GM12878 (cell line): ENCODE data around the gene MTM1. TPM values are rescaled to one million over a fixed set of nuclear protein-coding genes. Genes with fewer than 3 reads are reported as not detected.

Source experiments
- ATAC-seq: fragments of 200-7000 bp; cut with Tn5 transposase; 3 replicates; pipeline ENCODE4 v1.9.1; 2020; ENCODE audit warnings: mild to moderate bottlenecking, moderate library complexity
- BruUV-seq: library from RNA; stranded (reverse); fragments of 400-500 nt; replicated peaks from 2 replicates; lab custom pipeline; 2021; lab: Mats Ljungman, UMichigan
- CTCF ChIA-PET: fragments of 300-600 bp; sonication (Branson Sonifier 250); formaldehyde crosslinking; extraction: SDS; loops from one replicate; lab custom pipeline; 2021; ENCODE audit warnings: inconsistent platforms; lab: Yijun Ruan, JAX
- POLR2A ChIA-PET: fragments of 350-600 bp; formaldehyde crosslinking; extraction: SDS; loops from one replicate; lab custom pipeline; 2021; ENCODE audit warnings: inconsistent platforms; lab: Charles Lee
- RAD21 ChIA-PET: fragments of 300-600 bp; sonication (Branson Sonifier 250); formaldehyde crosslinking; loops from one replicate; lab custom pipeline; 2023; ENCODE audit warnings: antibody characterized with exemption; ENCODE audit not compliant: unreplicated experiment; lab: Charles Lee
- SMC1A ChIA-PET: fragments of 300-600 bp; sonication (Branson Sonifier 250); formaldehyde crosslinking; loops from one replicate; lab custom pipeline; 2023; ENCODE audit not compliant: unreplicated experiment, uncharacterized antibody; lab: Charles Lee
- DNase-seq: peaks from one replicate; pipeline ENCODE4 v3.0.0-alpha.2; 2011; ENCODE audit warnings: low read depth, low spot score
- FAIRE-seq: peaks from 3 replicates; lab custom pipeline; 2011; peaks lifted over from hg19 to GRCh38; lab: Jason Lieb, UNC
- H2AFZ ChIP-seq: 2 replicates; pipeline ENCODE4 v1.6.0; 2011; ENCODE audit warnings: low read depth, low read length, control low read depth; ENCODE audit not compliant: control insufficient read depth
- H3K27ac ChIP-seq: 2 replicates; pipeline ENCODE4 v1.5.1; 2011; ENCODE audit warnings: control low read depth; ENCODE audit not compliant: control insufficient read depth, insufficient read depth
- H3K27me3 ChIP-seq, 2 experiments: replicated peaks in 1 of 2; 2 replicates each; pipeline versions ENCODE4 v1.6.0 to v1.6.1; 2011; ENCODE audit warnings: low read length in 1 of 2; ENCODE audit not compliant: control insufficient read depth in 2 of 2, insufficient read depth in 2 of 2
- H3K36me3 ChIP-seq, 2 experiments: 2 replicates each; pipeline ENCODE4 v1.5.1; 2011; ENCODE audit warnings: low read length in 1 of 2; ENCODE audit not compliant: control insufficient read depth in 2 of 2, insufficient read depth in 2 of 2
- H3K4me1 ChIP-seq: 2 replicates; pipeline ENCODE4 v1.6.1; 2011; ENCODE audit warnings: mild to moderate bottlenecking, low read length, moderate library complexity, mixed read lengths; ENCODE audit not compliant: control insufficient read depth, insufficient read depth
- H3K4me2 ChIP-seq: 2 replicates; pipeline ENCODE4 v1.6.0; 2011; ENCODE audit warnings: control low read depth; ENCODE audit not compliant: control insufficient read depth, insufficient read depth
- H3K4me3 ChIP-seq: fragments of 200-600 bp; sonication (generic); 2 replicates; pipeline ENCODE4 v1.5.1; 2016
- H3K79me2 ChIP-seq: 2 replicates; pipeline ENCODE4 v1.6.0; 2011; ENCODE audit warnings: low read length; ENCODE audit not compliant: control insufficient read depth, insufficient read depth
- H3K9ac ChIP-seq: 2 replicates; pipeline ENCODE4 v1.8.0; 2011; ENCODE audit warnings: low read length, control low read depth, mixed read lengths; ENCODE audit not compliant: control insufficient read depth, insufficient read depth
- H3K9me3 ChIP-seq: replicated peaks from 3 replicates; pipeline ENCODE4 v1.5.1; 2011; ENCODE audit warnings: mild to moderate bottlenecking, low read length; ENCODE audit not compliant: control insufficient read depth, insufficient read depth
- H4K20me1 ChIP-seq: 2 replicates; pipeline ENCODE4 v1.6.0; 2011; ENCODE audit not compliant: control insufficient read depth, insufficient read depth
- ATF2 ChIP-seq: IDR thresholded peaks from 2 replicates; pipeline ENCODE4 v1.6.1; 2012; ENCODE audit warnings: low read length, inconsistent platforms
- ATF3 ChIP-seq: IDR thresholded peaks from 2 replicates; pipeline ENCODE4 v1.6.1; 2011; ENCODE audit warnings: low read depth, mild to moderate bottlenecking, low read length, moderate library complexity, borderline replicate concordance; ENCODE audit errors: extremely low read depth
- BMI1 ChIP-seq: fragments of 450-650 bp; IDR thresholded peaks from 2 replicates; pipeline ENCODE4 v1.6.1; 2016; ENCODE audit warnings: mild to moderate bottlenecking, moderate library complexity, borderline replicate concordance
- CBX5 ChIP-seq: sonication (generic); IDR thresholded peaks from 2 replicates; pipeline ENCODE4 v1.6.1; 2016; ENCODE audit warnings: low read depth, moderate library complexity, mild to moderate bottlenecking, inconsistent platforms
- CEBPZ ChIP-seq: fragments of 150-350 bp; IDR thresholded peaks from 2 replicates; pipeline ENCODE4 v1.6.1; 2016; ENCODE audit warnings: low read depth, low read length
- CREM ChIP-seq: IDR thresholded peaks from 2 replicates; pipeline ENCODE4 v1.6.1; 2014; ENCODE audit warnings: antibody characterized with exemption, low read depth
- JUNB ChIP-seq: IDR thresholded peaks from 2 replicates; pipeline ENCODE4 v1.6.1; 2016; ENCODE audit warnings: antibody characterized with exemption, mild to moderate bottlenecking
- MAX ChIP-seq: IDR thresholded peaks from 2 replicates; pipeline ENCODE4 v1.6.1; 2012; ENCODE audit warnings: low read depth, low read length, improper control_type of control experiment
- SREBF1 ChIP-seq: IDR thresholded peaks from 2 replicates; pipeline ENCODE4 v1.6.1; 2012; ENCODE audit warnings: mild to moderate bottlenecking, low read length
- USF1 ChIP-seq: IDR thresholded peaks from 2 replicates; pipeline ENCODE4 v1.6.1; 2011; ENCODE audit warnings: borderline replicate concordance, low read depth, mild to moderate bottlenecking, moderate library complexity, mixed read lengths, low read length; ENCODE audit not compliant: insufficient read depth; ENCODE audit errors: extremely low read length
- ZNF592 ChIP-seq: fragments of 450-650 bp; IDR thresholded peaks from 2 replicates; pipeline ENCODE4 v1.6.1; 2017; ENCODE audit warnings: mild to moderate bottlenecking, moderate library complexity
- in situ Hi-C: fragments of 300-500 bp; cut with MboI; formaldehyde crosslinking; loops from 9 replicates; pipeline ENCODE4 v1.14.3; 2018; ENCODE audit warnings: mixed read lengths
- intact Hi-C: fragments of 100-400 bp; cut with micrococcal nuclease; formaldehyde crosslinking; loops from one replicate; pipeline ENCODE4 v1.14.2; 2022; ENCODE audit not compliant: unreplicated experiment
- polyA plus RNA-seq, 11 experiments: library from polyadenylated mRNA; depleted of rRNA in 4 of 11; unstranded in 6 of 11; stranded (reverse) in 5 of 11; fragments of >200 nt; fragmentation: Nextera tagmentation in 4 of 11; fragmentation: Illumina TruSeq in 1 of 11; extraction: Ambion mirVana in 4 of 11; extraction: Trizol in 1 of 11; gene quantifications; 1 replicate in 1 of 11; 2 replicates in 10 of 11; pipeline versions ENCODE4 v1.2.1 to v1.2.3, GENCODE V29; 2011 to 2016; ENCODE audit warnings: inconsistent platforms in 2 of 11, missing spikeins in 2 of 11, low read depth in 1 of 11
- total RNA-seq, 4 experiments: library from RNA; depleted of rRNA in 3 of 4; stranded (reverse); fragments of >200 nt in 3 of 4; fragmentation: Illumina TruSeq in 1 of 4; extraction: Trizol in 1 of 4; gene quantifications; 2 replicates each; pipeline versions ENCODE4 v1.2.1 to v1.2.3, GENCODE V29; 2013 to 2021

MTM1 gene
- total and polyA plus RNA-seq, 10 of the 15 experiments (the other 5 are each of a cell fraction or from before 2014, with no cell fraction given): 3.9 to 13.3 (median 8.4) TPM

GRCh38 chrX:150602296-150602695 lies 33.9 kb downstream of the MTM1 start:
- CTCF ChIA-PET: no interaction called here
- no peak for TF ChIP-seq USF1
- TF ChIP-seq CBX5: no peak
- TF ChIP-seq CEBPZ: no peak
- no peak for TF ChIP-seq ATF3
- TF ChIP-seq ZNF592: no peak
- TF ChIP-seq JUNB: no peak
- no peak for TF ChIP-seq MAX
- no peak for TF ChIP-seq CREM
- TF ChIP-seq BMI1: no peak
- no peak for TF ChIP-seq ATF2
- TF ChIP-seq SREBF1: no peak
- no peak for DNase-seq

More at GRCh38 chrX:150602296-150602695, 33.9 kb downstream of the MTM1 start:
- in situ Hi-C loops (no loop called here), intact Hi-C loops (no loop called here)
- H3K27ac ChIP-seq: no peak overlapping the region
- no peaks in the 10 kb centered on the region for H4K20me1 ChIP-seq
- no peaks in the 10 kb centered on the region for H3K27me3 ChIP-seq
- BruUV-seq: no TSS peak
- RAD21 ChIA-PET: no interaction called here
- H3K36me3 ChIP-seq: no peaks in the 10 kb centered on the region
- POLR2A ChIA-PET: no interaction called here
- SMC1A ChIA-PET: no interaction called here
- H3K9ac ChIP-seq: no peak overlapping the region
- H3K9me3 ChIP-seq: no peaks in the 10 kb centered on the region
- no peaks in the 10 kb centered on the region for H3K79me2 ChIP-seq
- H3K4me2 ChIP-seq: no peak overlapping the region
- no peak overlapping the region for H3K4me3 ChIP-seq
- H2AFZ ChIP-seq: no peak overlapping the region
- FAIRE-seq: no peak
- ATAC-seq: no peak
- no peaks in the 10 kb centered on the region for H3K4me1 ChIP-seq
